HG02840 (cell line): ENCODE results near the gene UBE2F.

ENCODE experiments used
- ATAC-seq: cut with Tn5 transposase; IDR thresholded peaks from one replicate; pipeline ENCODE4 v1.9.1; 2021; ENCODE audit warnings: mild to moderate bottlenecking, moderate library complexity, moderate number of reproducible peaks; ENCODE audit not compliant: unreplicated experiment, low FRiP score

UBE2F gene

DNA sequence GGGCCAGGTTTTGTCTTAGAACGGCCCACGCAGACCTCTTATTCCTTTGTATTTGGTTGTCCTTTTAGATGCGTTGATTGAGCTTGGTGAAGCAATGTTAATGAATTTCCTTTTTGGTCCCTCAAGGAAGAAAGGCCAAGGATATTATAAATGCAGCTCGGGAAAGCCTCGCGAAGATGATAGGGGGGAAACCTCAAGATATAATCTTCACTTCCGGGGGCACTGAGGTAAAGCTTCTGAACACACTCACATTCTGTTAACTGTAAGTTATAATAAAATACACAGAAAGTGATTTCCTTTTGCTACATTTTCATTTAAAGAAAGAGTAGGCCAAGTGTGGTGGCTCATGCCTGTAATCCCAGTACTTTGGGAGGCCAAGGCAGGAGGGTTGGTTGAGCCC is 101.1 kb downstream of the UBE2F start:
- ATAC-seq = no peak

DNA sequence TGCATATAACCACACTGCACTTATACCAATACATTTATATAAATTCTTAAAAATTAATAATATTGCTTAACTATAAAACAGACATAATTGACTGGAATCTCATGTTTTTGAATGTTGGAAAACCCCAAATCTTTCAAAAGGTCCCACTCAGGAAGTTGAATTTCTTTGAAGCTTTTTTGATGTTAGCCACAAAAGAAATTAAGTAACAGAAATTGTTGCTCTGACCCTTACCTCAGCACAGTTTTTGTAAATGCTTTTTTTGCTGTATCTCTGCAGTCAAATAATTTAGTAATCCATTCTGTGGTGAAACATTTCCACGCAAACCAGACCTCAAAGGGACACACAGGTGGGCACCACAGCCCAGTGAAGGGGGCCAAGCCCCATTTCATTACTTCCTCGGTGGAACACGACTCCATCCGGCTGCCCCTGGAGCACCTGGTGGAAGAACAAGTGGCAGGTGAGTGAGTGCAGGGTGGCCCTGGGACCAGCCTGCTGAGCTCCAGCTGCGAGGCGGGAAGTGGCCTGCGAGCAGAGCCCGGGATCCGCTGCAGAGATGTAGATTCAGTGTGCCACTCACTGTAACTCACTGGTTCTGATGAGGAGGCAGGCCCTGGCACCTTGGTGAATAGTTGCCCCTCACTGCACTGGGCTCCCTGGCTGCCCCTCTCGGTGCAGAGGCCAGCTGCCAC is 102.4 kb downstream of the UBE2F start:
- no peak for ATAC-seq

DNA sequence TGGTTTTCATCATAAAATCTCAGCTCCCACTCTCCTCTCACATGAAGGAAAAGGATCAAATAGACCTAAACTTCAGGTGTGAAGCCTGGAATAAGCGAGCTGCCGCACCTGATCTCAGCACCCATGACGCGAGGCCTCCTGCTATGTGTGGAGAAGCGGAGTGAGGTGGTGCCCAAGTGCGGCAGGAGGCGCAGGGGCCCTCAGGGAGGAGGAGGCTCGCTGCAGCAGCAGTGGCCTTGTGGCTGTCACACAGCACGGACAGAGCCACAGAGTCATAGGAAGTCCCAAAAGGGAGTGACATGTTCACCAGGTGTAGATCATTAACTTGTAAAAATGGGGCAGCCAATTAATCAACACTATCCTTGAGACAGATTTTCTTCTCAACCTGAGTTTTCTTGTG is 103.1 kb downstream of the UBE2F start:
- peak; percentile 56 for ATAC-seq

DNA sequence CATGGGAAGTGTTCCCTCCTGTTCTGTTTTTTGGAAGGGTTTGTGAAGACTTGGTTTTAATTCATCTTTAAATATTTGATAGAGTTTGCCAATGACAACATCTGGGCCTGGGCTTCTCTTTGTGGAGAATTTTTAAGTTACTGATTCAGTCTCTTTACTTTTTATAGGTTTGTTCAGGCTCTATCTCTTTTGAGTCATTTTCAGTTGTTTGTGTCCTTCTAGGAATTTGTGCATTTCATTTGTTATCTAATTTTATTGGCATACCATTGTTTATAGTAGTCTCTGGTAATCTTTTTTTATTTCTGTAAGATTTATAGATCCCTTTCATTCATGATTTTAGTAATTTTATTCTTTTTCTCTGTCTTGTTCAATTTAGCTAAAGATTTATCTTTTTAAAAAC is 108.6 kb downstream of the UBE2F start:
- no peak for ATAC-seq

DNA sequence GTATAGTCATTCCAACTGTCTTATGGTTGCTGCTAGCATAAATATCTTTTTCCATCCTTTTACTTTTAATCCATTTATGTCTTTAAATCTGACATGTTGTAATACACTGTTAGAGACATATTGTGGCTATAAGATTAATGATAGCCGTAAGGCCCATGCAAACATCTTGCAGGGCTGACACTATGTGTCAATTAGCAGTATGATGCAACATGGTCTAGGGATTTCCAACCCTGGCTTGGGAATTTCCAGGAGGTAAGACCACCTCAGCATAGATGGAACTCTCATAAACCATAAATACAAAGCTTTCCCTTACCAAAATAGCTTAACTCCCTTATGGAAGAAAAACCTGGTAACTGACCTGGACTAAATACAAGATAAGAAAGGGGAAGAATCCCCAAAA is 110.5 kb downstream of the UBE2F start:
- no peak for ATAC-seq

DNA sequence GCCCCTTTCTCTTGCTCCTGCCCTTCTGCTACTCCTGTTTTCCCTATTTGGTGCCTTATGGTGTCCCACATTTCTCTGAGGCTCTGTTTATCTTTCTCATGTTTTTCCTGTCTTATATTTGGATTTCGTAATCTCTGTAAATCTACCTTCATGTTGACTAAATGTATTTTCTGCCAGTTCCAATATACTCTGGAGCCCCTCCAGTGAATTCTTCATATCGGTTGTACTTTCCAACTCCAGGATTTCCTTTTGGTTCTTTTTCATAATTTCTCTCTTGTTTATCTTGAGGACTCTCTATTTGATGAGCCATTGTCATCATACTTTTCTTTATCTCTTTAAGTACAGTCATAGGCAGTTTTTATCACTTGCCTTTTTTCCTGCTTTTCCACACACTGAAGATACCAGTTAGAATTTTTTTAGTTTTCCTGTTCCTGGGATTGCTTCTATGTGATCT is 113.1 kb downstream of the UBE2F start:
- ATAC-seq = no peak

DNA sequence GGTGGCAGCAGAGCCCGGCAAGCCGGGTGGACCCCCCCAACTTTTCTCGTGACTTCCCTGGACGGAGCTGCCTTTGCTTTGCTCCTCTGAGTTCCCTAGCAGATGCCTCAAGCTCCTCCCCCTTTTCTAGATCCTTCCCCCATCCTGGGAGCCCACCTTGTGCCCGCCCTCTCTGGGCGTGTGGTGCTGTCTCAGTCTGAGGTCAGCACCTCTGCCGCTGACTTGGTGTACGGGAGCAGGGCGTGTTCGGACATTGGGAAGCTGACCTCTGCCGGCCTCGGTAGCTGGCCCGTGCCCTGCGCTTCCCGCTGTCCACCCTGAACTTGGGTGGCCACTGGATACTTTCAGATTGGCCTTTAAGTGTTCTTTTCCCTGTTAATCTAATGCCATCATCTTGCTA is 113.7 kb downstream of the UBE2F start:
- no peak for ATAC-seq

DNA sequence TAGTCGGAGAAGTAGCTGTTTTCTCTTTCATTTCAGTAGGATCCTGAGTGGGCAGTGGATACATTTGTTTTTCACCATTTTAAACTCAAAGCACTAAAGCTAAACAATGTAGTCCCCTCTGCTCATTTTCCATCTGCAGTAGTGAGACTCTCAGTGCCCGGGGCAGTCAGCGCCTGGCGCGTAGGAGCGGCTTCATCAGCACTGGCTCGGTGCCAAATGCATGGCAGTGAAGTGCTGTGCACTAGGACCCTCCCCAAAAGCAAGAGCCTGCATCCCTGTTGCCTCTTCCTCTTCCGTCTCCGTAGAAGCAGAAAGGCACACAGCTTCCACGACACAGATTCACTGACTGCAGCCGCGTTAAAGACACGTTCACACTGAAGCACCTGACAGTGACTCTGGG is 114.3 kb downstream of the UBE2F start:
- ATAC-seq = no peak

DNA sequence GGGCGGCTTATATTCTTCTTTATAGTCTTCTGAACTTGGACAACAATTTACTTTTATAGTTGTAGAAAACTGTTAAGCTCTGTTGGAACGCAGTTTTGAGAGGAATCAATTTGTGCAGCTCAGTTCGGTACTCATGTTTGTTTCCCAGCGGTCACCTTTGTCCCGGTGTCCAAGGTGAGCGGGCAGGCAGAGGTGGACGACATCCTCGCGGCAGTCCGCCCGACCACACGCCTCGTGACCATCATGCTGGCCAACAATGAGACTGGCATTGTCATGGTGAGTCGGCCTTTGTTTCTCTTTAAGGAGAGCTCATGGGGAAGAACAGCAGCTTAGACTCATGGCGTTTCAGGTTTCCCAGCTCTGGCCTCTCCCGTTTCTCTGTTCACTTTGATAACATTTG is 114.7 kb downstream of the UBE2F start:
- ATAC-seq = no peak

DNA sequence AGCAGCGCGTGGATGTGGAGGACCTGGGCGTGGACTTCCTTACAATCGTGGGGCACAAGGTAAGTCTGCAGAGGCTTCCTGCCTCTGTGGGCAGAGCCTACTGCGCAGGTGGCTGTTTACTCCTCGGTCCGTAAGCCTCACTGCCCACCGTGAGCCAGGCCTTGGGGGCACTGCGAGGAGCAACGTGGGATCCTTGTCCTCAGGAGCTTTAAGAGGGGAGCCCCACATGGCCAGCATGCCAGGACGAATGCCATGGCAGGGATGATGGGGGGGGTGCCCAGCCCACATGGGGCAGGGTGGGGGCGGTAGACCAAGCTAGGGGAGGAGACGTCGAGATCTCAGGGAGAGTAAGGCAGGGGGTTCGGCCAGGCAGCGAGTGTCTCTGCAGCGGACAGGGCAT is 115.3 kb downstream of the UBE2F start:
- ATAC-seq = no peak

DNA sequence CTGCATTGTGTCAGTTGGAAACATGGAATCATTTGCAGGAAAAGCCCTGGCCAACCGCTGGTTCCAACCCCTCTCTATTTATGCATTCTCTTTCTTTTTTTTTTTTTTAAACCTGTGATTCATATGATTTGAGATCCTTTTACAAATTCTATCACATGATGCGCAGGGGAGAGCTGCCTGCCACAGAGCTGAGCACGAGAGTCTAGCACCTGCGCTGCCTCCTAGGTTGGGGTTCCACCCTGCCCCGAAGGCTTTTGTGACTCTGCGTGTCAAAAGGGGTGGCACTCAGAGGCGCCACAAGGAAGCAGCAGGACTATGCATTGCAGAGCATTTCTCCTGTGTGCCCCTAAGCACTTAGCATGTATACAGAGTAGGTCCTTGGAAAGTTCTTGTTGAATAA is 116.0 kb downstream of the UBE2F start:
- no peak for ATAC-seq

DNA sequence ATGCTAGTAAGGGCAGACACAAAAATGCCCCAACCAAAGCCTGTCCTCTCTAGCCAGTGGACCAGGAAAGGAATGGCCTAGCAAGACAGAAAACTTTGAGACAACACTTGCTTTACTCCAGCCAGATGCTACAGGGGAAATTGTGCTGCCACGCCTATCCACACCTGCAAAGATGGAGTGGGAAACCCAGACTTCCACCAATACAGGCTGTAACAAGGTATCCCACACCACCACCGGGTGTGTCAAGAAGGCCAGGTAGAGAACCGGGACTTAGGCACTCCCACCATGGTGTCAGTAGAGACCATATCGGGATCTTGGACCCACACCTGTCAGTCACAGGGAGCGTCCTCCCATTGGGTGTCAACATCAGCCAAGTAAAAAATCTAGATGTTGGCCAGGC is 117.1 kb downstream of the UBE2F start:
- ATAC-seq = no peak

DNA sequence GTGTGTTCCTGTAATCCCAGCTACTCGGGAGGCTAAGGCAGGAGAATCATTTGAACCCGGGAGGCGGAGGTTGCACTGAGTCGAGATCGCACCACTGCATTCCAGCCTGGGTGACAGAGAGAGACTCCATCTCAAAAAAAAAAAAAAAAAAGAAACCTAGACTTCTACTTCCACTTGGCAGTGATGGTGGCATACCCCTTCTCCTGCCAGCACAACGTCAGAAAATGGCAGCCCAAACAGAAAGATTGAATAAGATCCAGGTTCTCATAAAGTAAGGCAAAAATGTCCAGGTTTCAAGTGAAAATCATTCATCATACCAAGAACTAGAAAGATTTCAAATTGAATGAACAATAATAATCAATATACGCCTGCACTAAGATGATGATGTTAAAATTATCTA is 117.9 kb downstream of the UBE2F start:
- no peak for ATAC-seq

DNA sequence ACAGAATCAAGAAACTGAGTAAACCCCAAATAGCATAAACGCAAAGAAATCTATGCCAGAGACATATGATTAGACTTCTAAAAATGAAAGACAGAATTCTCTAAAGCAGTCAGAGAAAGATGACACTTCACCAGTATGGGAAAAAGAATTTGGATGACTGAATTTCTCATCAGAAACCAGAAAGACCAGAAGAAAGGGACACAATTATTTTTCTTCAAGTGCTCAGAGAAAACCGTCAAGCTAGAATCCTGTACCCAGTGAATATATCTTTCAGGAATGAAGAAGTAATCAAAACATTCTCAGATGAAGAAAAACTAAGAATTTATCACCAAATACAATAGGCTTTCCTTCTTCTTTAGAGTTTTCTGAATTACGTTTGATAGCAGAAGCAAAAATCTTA is 119.1 kb downstream of the UBE2F start:
- ATAC-seq = no peak

DNA sequence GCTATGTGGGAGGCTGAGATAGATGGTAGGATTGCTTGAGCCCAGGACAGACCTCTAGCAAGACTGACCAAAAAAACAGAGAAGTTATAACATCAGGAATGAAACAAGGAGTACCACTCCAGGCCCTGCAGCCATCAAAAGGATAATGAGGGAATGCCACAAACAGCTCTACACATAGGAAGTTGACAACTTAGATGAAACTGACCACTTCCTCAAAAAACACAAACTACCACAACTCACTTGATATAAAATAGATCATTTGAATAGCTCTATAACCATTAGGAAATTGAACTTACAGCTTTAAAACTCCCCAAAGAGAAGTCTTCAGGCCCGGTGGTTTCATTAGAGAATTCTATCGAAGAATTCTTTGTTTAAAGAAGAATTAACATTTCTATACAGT is 120.4 kb downstream of the UBE2F start:
- ATAC-seq = no peak

DNA sequence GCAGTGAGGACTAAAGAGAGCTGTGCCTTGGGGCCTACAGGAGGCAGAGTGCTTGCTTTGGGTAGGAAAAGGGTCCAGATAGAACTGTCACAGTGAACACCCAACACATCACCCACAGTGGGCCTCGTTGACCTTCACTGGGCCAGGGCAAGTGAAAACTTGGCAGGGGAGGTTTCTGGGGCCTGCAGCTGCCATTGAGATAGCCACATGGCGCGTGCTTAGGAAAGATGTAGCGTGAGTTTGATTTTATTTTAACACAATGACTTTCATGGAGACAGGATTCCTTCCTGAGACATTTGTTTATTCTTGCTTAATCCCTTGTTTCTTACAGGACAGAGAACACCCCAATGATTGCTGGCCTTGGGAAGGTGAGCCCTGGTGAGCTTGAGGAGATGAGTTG is 124.1 kb downstream of the UBE2F start:
- no peak for ATAC-seq

DNA sequence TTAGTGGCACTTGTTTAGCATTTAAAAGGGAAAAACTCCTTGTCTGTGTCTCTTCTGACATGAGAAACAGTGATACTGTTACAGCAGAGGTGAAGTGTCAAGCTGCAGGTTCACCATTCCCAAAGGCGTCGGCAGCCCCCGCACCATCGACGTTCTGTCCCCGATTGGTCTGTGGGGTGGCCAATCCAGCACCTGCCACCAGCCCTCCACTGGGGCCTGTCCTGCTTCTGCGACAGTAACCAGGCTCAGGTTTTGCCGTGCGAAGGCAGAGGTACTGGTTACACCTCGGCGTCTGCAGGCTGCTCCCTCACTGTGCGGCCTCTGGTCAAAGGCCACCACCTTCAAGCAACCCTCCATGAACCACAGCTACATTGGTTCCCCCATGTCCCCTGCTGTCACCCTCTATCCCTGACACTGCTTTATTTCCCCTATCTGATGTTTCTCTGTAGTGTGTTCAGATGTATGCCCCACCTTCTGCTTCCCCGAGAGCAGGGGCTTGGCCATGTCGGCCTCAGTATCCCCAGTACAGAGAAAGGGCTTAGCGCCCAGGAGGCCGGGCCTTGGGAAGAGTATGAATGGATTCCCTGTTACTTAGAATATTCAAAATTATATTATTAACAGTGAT is 124.7 kb downstream of the UBE2F start:
- no peak for ATAC-seq
